HEK293 (cell line): ENCODE measurements around the gene ARHGAP10.

Source experiments
- CTCF ChIA-PET: fragments of 350-600 bp; formaldehyde crosslinking; extraction: SDS; loops from one replicate; lab custom pipeline; 2021; ENCODE audit warnings: antibody characterized with exemption; lab: Yijun Ruan, JAX
- POLR2A ChIA-PET: fragments of 300-600 bp; formaldehyde crosslinking; extraction: SDS; loops from one replicate; lab custom pipeline; 2020; ENCODE audit warnings: antibody characterized with exemption, inconsistent platforms; lab: Yijun Ruan, JAX
- H3K27ac ChIP-seq: fragments of 200-500 bp; sonication (Bioruptor generic); 2 replicates; pipeline ENCODE4 v1.5.1; 2014; ENCODE audit warnings: low read depth, low read length, control low read depth, inconsistent platforms; ENCODE audit errors: extremely low read depth
- H3K36me3 ChIP-seq, 2 experiments: fragments of 200-500 bp in 1 of 2; sonication (Bioruptor generic) in 1 of 2; 1 replicate in 1 of 2; 2 replicates in 1 of 2; pipeline ENCODE4 v1.5.1; 2014 to 2017; ENCODE audit warnings: inconsistent platforms in 2 of 2, low read length in 2 of 2; ENCODE audit not compliant: control insufficient read depth in 2 of 2, insufficient read depth in 1 of 2
- H3K4me1 ChIP-seq: fragments of 200-500 bp; sonication (Bioruptor generic); 2 replicates; pipeline ENCODE4 v1.5.1; 2014; ENCODE audit warnings: mild to moderate bottlenecking, low read length, inconsistent platforms; ENCODE audit not compliant: control insufficient read depth, insufficient read depth
- H3K4me3 ChIP-seq: 2 replicates; pipeline ENCODE4 v1.5.1; 2011; ENCODE audit warnings: low read depth, mild to moderate bottlenecking, control low read depth, low read length, moderate library complexity
- H3K9me3 ChIP-seq: fragments of 200-500 bp; sonication (Bioruptor generic); 2 replicates; pipeline ENCODE4 v1.5.1; 2014; ENCODE audit warnings: low read depth, low read length, inconsistent platforms; ENCODE audit not compliant: control insufficient read depth, insufficient read depth
- KLF10 ChIP-seq: fragments of 450-650 bp; IDR thresholded peaks from 2 replicates; pipeline ENCODE4 v1.5.1; 2018; ENCODE audit warnings: missing biosample characterization, mild to moderate bottlenecking, missing genetic modification characterization
- PRDM1 ChIP-seq: fragments of 450-650 bp; formaldehyde crosslinking; IDR thresholded peaks from 2 replicates; pipeline ENCODE4; 2016; ENCODE audit warnings: missing biosample characterization, missing genetic modification characterization
- PRDM6 ChIP-seq: fragments of 450-650 bp; formaldehyde crosslinking; IDR thresholded peaks from 2 replicates; pipeline ENCODE4 v1.5.1; 2017; ENCODE audit warnings: missing biosample characterization, missing genetic modification characterization
- REST ChIP-seq: fragments of 450-650 bp; formaldehyde crosslinking; IDR thresholded peaks from 2 replicates; pipeline ENCODE4 v1.5.1; 2016; ENCODE audit warnings: missing biosample characterization, missing genetic modification characterization
- SCRT1 ChIP-seq: fragments of 450-650 bp; formaldehyde crosslinking; IDR thresholded peaks from 2 replicates; pipeline ENCODE4 v1.5.1; 2016; ENCODE audit warnings: missing biosample characterization, missing genetic modification characterization, borderline replicate concordance
- SP3 ChIP-seq: fragments of 450-650 bp; formaldehyde crosslinking; IDR thresholded peaks from 2 replicates; pipeline ENCODE4 v1.5.1; 2016; ENCODE audit warnings: missing biosample characterization, missing genetic modification characterization
- SP7 ChIP-seq: fragments of 450-650 bp; formaldehyde crosslinking; IDR thresholded peaks from 2 replicates; pipeline ENCODE4 v1.5.1; 2016; ENCODE audit warnings: missing biosample characterization, missing genetic modification characterization
- ZBTB17 ChIP-seq: fragments of 450-650 bp; formaldehyde crosslinking; IDR thresholded peaks from 2 replicates; pipeline ENCODE4 v1.5.1; 2016; ENCODE audit warnings: missing biosample characterization, missing genetic modification characterization
- ZEB2 ChIP-seq: fragments of 450-650 bp; formaldehyde crosslinking; IDR thresholded peaks from 2 replicates; pipeline ENCODE4 v1.5.1; 2016; ENCODE audit warnings: missing biosample characterization, missing genetic modification characterization
- ZNF19 ChIP-seq: fragments of 450-650 bp; formaldehyde crosslinking; IDR thresholded peaks from 2 replicates; pipeline ENCODE4; 2016; ENCODE audit warnings: missing biosample characterization, missing genetic modification characterization, low read depth
- ZNF2 ChIP-seq: fragments of 450-650 bp; formaldehyde crosslinking; IDR thresholded peaks from 2 replicates; pipeline ENCODE4 v1.5.1; 2016; ENCODE audit warnings: missing biosample characterization, missing genetic modification characterization
- ZNF248 ChIP-seq: fragments of 450-650 bp; formaldehyde crosslinking; IDR thresholded peaks from 2 replicates; pipeline ENCODE4 v1.5.1; 2017; ENCODE audit warnings: missing biosample characterization, missing genetic modification characterization
- ZNF302 ChIP-seq: fragments of 450-650 bp; formaldehyde crosslinking; IDR thresholded peaks from 2 replicates; pipeline ENCODE4 v1.5.1; 2016; ENCODE audit warnings: missing biosample characterization, missing genetic modification characterization, low read depth
- ZNF362 ChIP-seq: fragments of 450-650 bp; formaldehyde crosslinking; IDR thresholded peaks from 2 replicates; pipeline ENCODE4 v1.5.1; 2016; ENCODE audit warnings: missing biosample characterization, missing genetic modification characterization
- ZNF391 ChIP-seq: fragments of 450-650 bp; formaldehyde crosslinking; IDR thresholded peaks from 2 replicates; pipeline ENCODE4 v1.5.1; 2016; ENCODE audit warnings: low read depth, missing biosample characterization, missing genetic modification characterization, borderline replicate concordance
- ZNF426 ChIP-seq: fragments of 450-650 bp; formaldehyde crosslinking; IDR thresholded peaks from 2 replicates; pipeline ENCODE4 v1.5.1; 2017; ENCODE audit warnings: missing biosample characterization, missing genetic modification characterization, mild to moderate bottlenecking, inconsistent platforms, moderate library complexity
- ZNF501 ChIP-seq: fragments of 450-650 bp; formaldehyde crosslinking; IDR thresholded peaks from 2 replicates; pipeline ENCODE4 v1.5.1; 2016; ENCODE audit warnings: missing biosample characterization, missing genetic modification characterization
- ZNF513 ChIP-seq: fragments of 450-650 bp; IDR thresholded peaks from 2 replicates; pipeline ENCODE4 v1.5.1; 2018; ENCODE audit warnings: missing biosample characterization, missing genetic modification characterization
- ZNF580 ChIP-seq: fragments of 450-650 bp; formaldehyde crosslinking; IDR thresholded peaks from 2 replicates; pipeline ENCODE4 v1.5.1; 2016; ENCODE audit warnings: missing biosample characterization, missing genetic modification characterization
- ZNF600 ChIP-seq: fragments of 450-650 bp; formaldehyde crosslinking; IDR thresholded peaks from 2 replicates; pipeline ENCODE4 v1.5.1; 2016; ENCODE audit warnings: missing biosample characterization, missing genetic modification characterization
- ZNF624 ChIP-seq: fragments of 450-650 bp; formaldehyde crosslinking; IDR thresholded peaks from 2 replicates; pipeline ENCODE4 v1.5.1; 2017; ENCODE audit warnings: missing biosample characterization, missing genetic modification characterization
- ZNF645 ChIP-seq: fragments of 450-650 bp; formaldehyde crosslinking; IDR thresholded peaks from 2 replicates; pipeline ENCODE4; 2016; ENCODE audit warnings: missing biosample characterization, missing genetic modification characterization
- ZNF654 ChIP-seq: fragments of 450-650 bp; formaldehyde crosslinking; IDR thresholded peaks from 2 replicates; pipeline ENCODE4 v1.5.1; 2016; ENCODE audit warnings: low read depth, missing biosample characterization, missing genetic modification characterization
- ZNF76 ChIP-seq: fragments of 450-650 bp; formaldehyde crosslinking; IDR thresholded peaks from 2 replicates; pipeline ENCODE4; 2016; ENCODE audit warnings: low read depth, missing biosample characterization, missing genetic modification characterization, borderline replicate concordance

Gene ARHGAP10

GRCh38 chr4:147865926-147866325 lies 134.0 kb downstream of the ARHGAP10 start:
- Histone ChIP-seq H3K27ac (no peak overlapping the region), H3K4me3 (no peak overlapping the region), H3K9me3 (no peaks in the 10 kb centered on the region), H3K36me3 (peaks cover 0 to 12% of the 10 kb centered on the region in 2 experiments; a peak in 1 of 3 replicates), H3K4me1 (no peaks in the 10 kb centered on the region)
- POLR2A ChIA-PET = interaction anchor here (1.7 kb wide), 1 partner anchor 182 kb away, joined by 5 read pairs; the partner anchor contains the start of gene PRMT9
- peak; percentile 42; the same call in 1 of the 2 replicates for TF ChIP-seq SCRT1
- no peak for TF ChIP-seq ZNF19 (tag by site-specific recombination)
- no peak for TF ChIP-seq ZNF302 (tag by site-specific recombination)
- peak; percentile 72 for TF ChIP-seq SP7
- TF ChIP-seq KLF10 (tag by site-specific recombination) = no peak
- TF ChIP-seq ZNF600 (tag by site-specific recombination) = peak; percentile 50; the same call in 1 of the 2 replicates
- peak; percentile 55 for TF ChIP-seq PRDM1 (tag by site-specific recombination)
- CTCF ChIA-PET = interaction anchor here (0.6 to 3.7 kb wide), 42 partner anchors 8 to 347 kb away, joined by 3 to 45 read pairs (median 9); partner anchors contain the start of gene TMEM184C

GRCh38 chr4:147866532-147867271 lies 134.8 kb downstream of the ARHGAP10 start:
- no peaks in the 10 kb centered on the region for H3K4me1 ChIP-seq
- H3K27ac ChIP-seq = no peak overlapping the region
- H3K4me3 ChIP-seq = no peak overlapping the region
- H3K36me3 ChIP-seq = peaks cover 0 to 4% of the 10 kb centered on the region in 2 experiments; a peak in 1 of 3 replicates
- ChIA-PET CTCF (interaction anchor here (0.6 to 3.7 kb wide), 91 partner anchors 9 to 1398 kb away, joined by 3 to 45 read pairs (median 5); partner anchors contain the start of genes ARHGAP10, PRMT9 and TMEM184C), POLR2A (interaction anchor here (1.1 to 1.7 kb wide), 2 partner anchors 183 to 271 kb away, joined by 3 to 5 read pairs; partner anchors contain the start of gene PRMT9)
- no peaks in the 10 kb centered on the region for H3K9me3 ChIP-seq
- TF ChIP-seq ZBTB17 (tag by site-specific recombination) (0 out of 2 replicates have a peak, but pooled peaks have one; percentile 11), ZNF76 (tag by site-specific recombination) (no peak), ZEB2 (0 out of 2 replicates have a peak, but pooled peaks have one; percentile 29), ZNF513 (no peak), ZNF624 (tag by site-specific recombination) (no peak), SCRT1 (peak; percentile 66; the same call in 1 of the 2 replicates), ZNF248 (tag by site-specific recombination) (no peak), PRDM6 (tag by site-specific recombination) (no peak), ZNF362 (tag by site-specific recombination) (no peak), ZNF426 (tag by site-specific recombination) (no peak; the same call in 1 of the 2 replicates), ZNF645 (tag by site-specific recombination) (no peak), ZNF580 (no peak), ZNF654 (peak; percentile 99), REST (no peak), ZNF2 (tag by site-specific recombination) (peak; percentile 44; the same call in 1 of the 2 replicates), SP3 (tag by site-specific recombination) (no peak), ZNF501 (peak; percentile 44; the same call in 1 of the 2 replicates), ZNF391 (tag by site-specific recombination) (no peak)
